Prostate gland (tissue), 2 donors: ENCODE measurements around the gene SPRED3. TPM values are rescaled to one million over a fixed set of nuclear protein-coding genes. Genes with fewer than 3 reads are reported as not detected.
"Not testable (repeated sequence)": the region's sequence is repeated elsewhere in the genome, so short reads cannot be mapped to it uniquely, and the experiment has no call there.

Experiments used
- DNase-seq: peaks from one replicate; pipeline ENCODE4 v3.0.0-alpha.2; 2019; ENCODE audit warnings: low spot score
- H3K27ac ChIP-seq, 2 donors: fragments of 200-600 bp; sonication (generic); 2 replicates each; pipeline ENCODE4 v1.5.1; 2017 to 2019
- H3K27me3 ChIP-seq: fragments of 200-600 bp; sonication (generic); replicated peaks from 2 replicates; pipeline ENCODE4 v1.5.1; 2019; ENCODE audit not compliant: insufficient read depth
- H3K36me3 ChIP-seq, 2 donors: fragments of 200-600 bp; sonication (generic); 1 replicate in 1 of 2; 2 replicates in 1 of 2; pipeline versions ENCODE4 v1.5.1 to v1.8.1; 2017 to 2019
- H3K4me1 ChIP-seq: fragments of 200-600 bp; sonication (generic); replicated peaks from 2 replicates; pipeline ENCODE4 v1.5.1; 2019
- H3K4me3 ChIP-seq, 2 donors: fragments of 200-600 bp; sonication (generic); 2 replicates each; pipeline ENCODE4 v1.5.1; 2017 to 2019
- H3K9me3 ChIP-seq: fragments of 200-600 bp; sonication (generic); 2 replicates; pipeline ENCODE4 v1.5.1; 2017
- POLR2A ChIP-seq: fragments of 450-650 bp; IDR thresholded peaks from one replicate; pipeline ENCODE4 v1.6.1; 2016; ENCODE audit warnings: antibody characterized with exemption, mild to moderate bottlenecking
- POLR2AphosphoS5 ChIP-seq: sonication (generic); formaldehyde crosslinking; IDR thresholded peaks from one replicate; pipeline ENCODE4 v1.6.1; 2017; ENCODE audit warnings: antibody characterized with exemption
- WGBS: methylation state at CpG from one replicate; pipeline ENCODE4 v1.1.5; 2018; 5-methylcytosine and 5-hydroxymethylcytosine counted together
- intact Hi-C: fragments of 100-400 bp; cut with DNase I; formaldehyde crosslinking; loops from one replicate; pipeline ENCODE4 v1.14.2; 2022
- total RNA-seq, 2 donors: library from RNA; depleted of rRNA; stranded (reverse); fragments of >200 nt; gene quantifications; one replicate each; pipeline ENCODE4 v1.1.0, GENCODE V29; 2016
- TF ChIP-seq, protein P1 (sequence below), 4 experiments: fragments of 200-600 bp in 2 of 4; fragments of 450-650 bp in 2 of 4; sonication (generic) in 2 of 4; IDR thresholded peaks; 1 replicate in 3 of 4; 2 replicates in 1 of 4; pipeline ENCODE4 v1.5.1; 2016 to 2019; ENCODE audit warnings: antibody characterized with exemption in 4 of 4, mild to moderate bottlenecking in 2 of 4, moderate library complexity in 2 of 4

SPRED3 gene
- total RNA-seq, 2 donors from 2014 or later = 0.82 to 3.3 TPM

- no peak for DNase-seq
- Histone ChIP-seq H3K4me1 (no peaks in the 10 kb centered on the region), H3K36me3 (no peaks in the 10 kb centered on the region), H3K27ac (no peak overlapping the region), H3K27me3 (no peaks in the 10 kb centered on the region), H3K4me3 (no peak overlapping the region), H3K9me3 (no peaks in the 10 kb centered on the region)
- WGBS = 48% methylated on average over 7 of the region's 7 CpGs
- TF ChIP-seq, protein P1, sequence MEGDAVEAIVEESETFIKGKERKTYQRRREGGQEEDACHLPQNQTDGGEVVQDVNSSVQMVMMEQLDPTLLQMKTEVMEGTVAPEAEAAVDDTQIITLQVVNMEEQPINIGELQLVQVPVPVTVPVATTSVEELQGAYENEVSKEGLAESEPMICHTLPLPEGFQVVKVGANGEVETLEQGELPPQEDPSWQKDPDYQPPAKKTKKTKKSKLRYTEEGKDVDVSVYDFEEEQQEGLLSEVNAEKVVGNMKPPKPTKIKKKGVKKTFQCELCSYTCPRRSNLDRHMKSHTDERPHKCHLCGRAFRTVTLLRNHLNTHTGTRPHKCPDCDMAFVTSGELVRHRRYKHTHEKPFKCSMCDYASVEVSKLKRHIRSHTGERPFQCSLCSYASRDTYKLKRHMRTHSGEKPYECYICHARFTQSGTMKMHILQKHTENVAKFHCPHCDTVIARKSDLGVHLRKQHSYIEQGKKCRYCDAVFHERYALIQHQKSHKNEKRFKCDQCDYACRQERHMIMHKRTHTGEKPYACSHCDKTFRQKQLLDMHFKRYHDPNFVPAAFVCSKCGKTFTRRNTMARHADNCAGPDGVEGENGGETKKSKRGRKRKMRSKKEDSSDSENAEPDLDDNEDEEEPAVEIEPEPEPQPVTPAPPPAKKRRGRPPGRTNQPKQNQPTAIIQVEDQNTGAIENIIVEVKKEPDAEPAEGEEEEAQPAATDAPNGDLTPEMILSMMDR (IDR thresholded peaks at IDR 0.05) = no peak
- no peak for TF ChIP-seq POLR2A
- TF ChIP-seq POLR2AphosphoS5 = no peak
- intact Hi-C loops = loop anchor here (10.0 kb wide), 1 partner anchor 525 kb away; the partner anchor contains the start of genes MRPS12 and SARS2
Observed at GRCh38 chr19:38409631-38410133, 21.2 kb downstream of the SPRED3 start.

- intact Hi-C loops, H3K9me3 ChIP-seq, H3K27me3 ChIP-seq, H3K4me3 ChIP-seq, H3K36me3 ChIP-seq, H3K27ac ChIP-seq, H3K4me1 ChIP-seq, DNase-seq: not testable (repeated sequence)
- 82% methylated on average over 6 of the region's 6 CpGs for WGBS
Observed at GRCh38 chr19:38410407-38410806, 21.9 kb downstream of the SPRED3 start.

GRCh38 chr19:38411041-38411712 lies 22.7 kb downstream of the SPRED3 start:
- Histone ChIP-seq H3K9me3 (no peaks in the 10 kb centered on the region), H3K36me3 (no peaks in the 10 kb centered on the region), H3K4me1 (no peaks in the 10 kb centered on the region), H3K27me3 (no peaks in the 10 kb centered on the region), H3K27ac (no peak overlapping the region), H3K4me3 (no peak overlapping the region)
- DNase-seq = no peak
- intact Hi-C loops = no loop called here
- 86% methylated on average over 13 of the region's 13 CpGs for WGBS
- TF ChIP-seq, protein P1 (IDR thresholded peaks at IDR 0.05) = no peak

DNA sequence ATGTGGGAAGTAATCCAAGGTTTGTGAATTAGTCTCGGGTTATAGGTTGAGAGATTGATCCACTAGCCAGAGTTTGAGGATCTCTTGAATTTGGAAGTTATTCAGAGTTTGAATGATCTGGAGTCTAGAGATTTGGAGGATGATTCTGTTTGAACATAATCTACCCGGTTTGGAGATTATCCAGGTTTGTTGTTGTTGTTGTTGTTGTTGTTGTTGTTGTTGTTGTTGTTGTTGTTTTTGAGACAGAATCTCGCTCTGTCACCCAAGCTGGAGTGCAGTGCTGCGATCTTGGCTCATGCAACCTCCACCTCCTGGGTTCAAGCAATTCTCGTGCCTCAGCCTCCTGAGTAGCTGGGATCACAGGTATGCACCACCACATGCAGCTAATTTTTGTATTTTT lies 23.4 kb downstream of the SPRED3 start:
- 90% methylated on average over 5 of the region's 5 CpGs for WGBS
- DNase-seq, intact Hi-C loops, H3K36me3 ChIP-seq, H3K9me3 ChIP-seq, H3K27ac ChIP-seq, H3K4me1 ChIP-seq, H3K4me3 ChIP-seq, H3K27me3 ChIP-seq: not testable (repeated sequence)

GRCh38 chr19:38412491-38412890 lies 24.0 kb downstream of the SPRED3 start:
- TF ChIP-seq, protein P1 (IDR thresholded peaks at IDR 0.05) = no peak
- TF ChIP-seq POLR2AphosphoS5 (no peak), POLR2A (no peak)
- no peaks in the 10 kb centered on the region for H3K27me3 ChIP-seq
- no peak overlapping the region for H3K27ac ChIP-seq
- intact Hi-C loops = no loop called here
- no peaks in the 10 kb centered on the region for H3K36me3 ChIP-seq
- H3K4me3 ChIP-seq = no peak overlapping the region
- 92% methylated on average over 8 of the region's 8 CpGs for WGBS
- H3K4me1 ChIP-seq = no peaks in the 10 kb centered on the region
- no peak for DNase-seq
- no peaks in the 10 kb centered on the region for H3K9me3 ChIP-seq

DNA sequence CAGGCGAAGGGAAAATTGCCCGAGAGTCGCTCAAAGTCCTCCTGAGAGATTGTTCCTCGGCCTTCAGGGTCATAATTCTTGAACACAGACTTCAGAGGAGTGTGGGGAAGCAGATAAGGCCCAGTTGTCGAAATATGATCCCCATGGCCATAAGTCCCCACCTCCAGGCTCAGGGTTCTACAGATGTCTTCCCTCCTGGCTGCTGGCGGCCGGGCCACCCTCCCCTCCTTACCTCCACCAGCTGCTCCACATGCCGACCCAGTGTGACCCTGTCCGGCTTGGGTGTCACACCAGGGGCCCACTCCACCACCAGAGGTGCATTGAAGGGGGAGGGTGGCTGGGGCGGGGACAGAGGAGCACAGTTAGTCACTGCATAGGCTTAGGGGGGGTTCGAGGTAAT lies 24.5 kb downstream of the SPRED3 start:
- Histone ChIP-seq H3K27ac (no peak overlapping the region), H3K36me3 (no peaks in the 10 kb centered on the region), H3K9me3 (no peaks in the 10 kb centered on the region), H3K27me3 (no peaks in the 10 kb centered on the region), H3K4me3 (no peak overlapping the region), H3K4me1 (no peaks in the 10 kb centered on the region)
- no peak for DNase-seq
- 76% methylated on average over 11 of the region's 11 CpGs for WGBS
- intact Hi-C loops = no loop called here
- TF ChIP-seq POLR2AphosphoS5 (no peak), POLR2A (no peak)
- TF ChIP-seq, protein P1 (IDR thresholded peaks at IDR 0.05) = no peak
